ENCODE data around the gene SELENOS.
"Not testable (repeated sequence)": the region's sequence is repeated elsewhere in the genome, so short reads cannot be mapped to it uniquely, and the experiment has no call there.

Gene SELENOS

DNA sequence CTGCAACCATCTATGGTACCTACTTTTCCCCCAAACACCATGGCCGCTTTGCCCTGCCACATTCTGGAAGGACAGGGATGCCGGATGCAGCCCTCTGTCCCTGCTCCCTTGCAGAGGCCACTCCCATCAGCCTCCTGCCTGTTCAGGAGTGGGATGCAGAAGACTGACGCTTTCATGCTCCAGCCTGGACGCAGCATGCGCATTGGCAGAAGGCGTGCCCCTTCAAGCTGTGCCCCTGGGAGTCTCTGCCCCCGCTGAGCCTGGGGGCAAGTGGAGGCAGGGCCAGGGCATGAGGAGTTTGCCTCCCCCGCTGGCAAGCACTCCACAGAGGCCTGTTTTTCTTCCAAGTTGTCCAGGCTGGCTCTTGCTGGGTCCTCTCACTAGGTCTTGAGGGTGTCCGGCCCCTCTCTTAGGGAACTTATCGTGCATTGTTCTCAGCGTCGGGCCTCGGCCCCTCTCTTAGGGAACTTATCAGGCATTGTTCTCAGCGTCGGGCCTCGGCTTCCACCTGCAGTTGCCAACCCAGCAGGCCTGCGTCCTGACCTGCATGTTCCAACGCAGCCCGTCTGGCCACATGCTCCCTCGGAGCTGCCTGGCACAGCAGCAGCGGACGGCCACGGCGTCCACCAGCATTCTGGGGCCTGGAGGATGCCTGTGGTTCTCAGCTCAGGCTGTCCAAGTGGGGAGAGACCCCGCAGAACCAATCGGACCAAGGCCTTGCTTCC is 32.3 kb upstream of the SELENOS start:
- no peak for DNase-seq

DNA sequence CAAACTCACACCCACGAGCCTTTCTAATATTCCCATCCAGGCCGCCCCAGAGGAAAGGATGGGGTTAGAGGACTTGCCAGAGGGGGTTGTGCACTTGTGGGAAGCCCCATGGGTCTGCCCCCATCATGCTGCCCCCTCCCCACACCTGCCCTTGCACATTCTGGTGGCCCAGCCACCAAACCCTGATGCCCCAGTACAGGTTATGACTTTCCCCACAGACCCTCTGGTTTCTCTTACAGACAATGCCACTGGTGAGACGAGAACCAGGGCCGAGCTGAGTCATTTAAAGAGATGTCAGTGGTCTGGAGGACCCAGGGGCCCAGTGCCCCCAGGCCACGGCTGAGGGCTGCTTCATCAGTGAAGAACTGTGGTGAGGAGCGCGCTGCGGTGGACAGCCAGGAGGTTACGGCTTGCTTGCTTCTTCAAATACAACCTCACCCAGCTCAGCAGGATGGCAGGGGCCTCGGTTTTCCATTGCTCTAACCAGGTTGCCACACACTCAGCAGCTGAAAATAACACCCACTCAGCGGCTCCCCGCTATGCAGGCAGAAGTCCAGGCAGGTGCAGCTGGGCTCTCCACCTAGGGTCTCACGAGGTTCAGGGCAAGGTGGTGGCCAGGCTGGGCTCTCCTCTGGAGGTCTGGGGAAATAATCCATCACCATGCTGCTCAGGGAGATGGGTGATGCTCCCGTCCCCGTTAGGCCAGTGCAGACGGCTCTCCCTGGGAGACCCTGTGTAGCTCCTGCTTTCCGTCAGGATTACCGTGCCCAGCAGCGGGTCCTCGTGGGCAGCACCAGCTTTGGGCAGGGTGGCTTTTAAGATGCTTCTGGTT is 31.5 kb upstream of the SELENOS start:
- DNase-seq, result no peak

DNA sequence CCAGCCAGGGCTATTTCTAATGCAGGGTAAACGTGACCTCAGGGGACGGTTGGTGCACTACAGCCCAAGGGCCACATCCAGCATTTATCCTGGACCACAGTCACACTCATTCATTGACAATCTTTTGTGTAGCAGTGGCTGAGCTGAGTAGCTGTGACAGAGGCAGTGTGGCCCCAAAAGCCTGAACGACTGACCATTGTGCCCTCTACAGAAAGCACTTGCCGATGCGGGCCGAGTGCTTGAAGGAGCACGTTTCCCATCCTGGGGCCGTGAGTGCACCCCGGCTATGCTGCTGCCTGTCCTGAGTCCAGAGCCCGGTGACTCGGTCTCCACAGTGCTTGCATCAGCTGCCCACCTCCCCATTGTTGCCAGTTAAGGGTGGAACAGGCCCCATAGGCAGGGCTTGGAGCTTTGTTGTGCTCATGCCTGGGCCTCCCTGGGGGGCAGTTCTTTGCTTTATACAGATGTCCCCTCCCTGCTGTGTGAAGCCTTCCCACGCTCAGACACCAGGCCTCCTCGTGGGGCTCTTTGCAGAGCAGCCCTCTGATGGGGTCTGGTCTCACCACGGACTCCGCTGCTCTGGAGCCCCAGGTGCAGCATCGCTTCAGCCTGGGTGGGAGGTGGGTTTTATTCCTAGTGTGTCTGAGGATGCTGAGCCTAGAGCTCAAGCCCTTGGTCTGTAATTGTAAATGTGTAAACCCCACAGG is 30.8 kb upstream of the SELENOS start:
- DNase-seq, result no peak

DNA sequence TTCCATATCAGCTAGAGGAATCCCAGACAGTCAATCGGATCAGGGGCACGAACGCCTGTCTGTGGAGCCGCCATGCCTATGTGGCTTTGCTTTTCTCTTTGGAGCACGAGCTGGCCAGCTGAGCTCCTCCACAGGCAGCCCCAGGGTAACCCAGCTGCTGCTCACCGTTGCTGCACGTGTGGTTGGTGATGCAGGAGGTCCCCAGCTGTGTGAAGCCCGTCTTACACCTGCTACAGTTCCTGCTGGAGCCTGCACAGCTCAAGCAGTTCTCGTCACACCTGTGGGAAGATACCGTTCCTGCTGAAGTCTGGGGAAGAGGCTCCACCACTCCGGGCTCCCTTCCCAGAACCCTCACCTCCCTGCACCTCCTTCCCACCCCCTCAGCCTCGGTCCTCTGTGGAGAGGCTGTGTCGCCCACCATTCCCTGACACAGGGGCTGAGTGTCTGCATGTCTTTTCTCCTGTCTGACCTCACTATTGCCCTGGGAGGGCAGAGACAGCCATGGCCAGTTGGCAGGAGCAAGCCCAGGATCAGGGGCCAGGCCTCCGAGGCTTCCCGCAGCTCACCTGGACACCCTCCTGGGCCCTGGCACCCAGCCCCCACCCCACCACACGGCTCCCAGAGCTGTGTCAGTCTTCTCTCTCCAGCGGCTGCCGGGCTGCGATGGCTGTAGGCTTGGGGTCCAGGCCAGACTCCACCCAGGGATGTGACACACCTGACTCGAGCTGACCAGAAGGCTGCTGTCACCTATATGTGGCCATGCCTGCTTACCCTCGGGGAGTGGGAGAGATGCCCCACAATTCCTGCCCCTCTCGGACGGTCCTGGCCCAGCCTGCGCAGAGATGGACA is 30.0 kb upstream of the SELENOS start:
- no peak for DNase-seq

DNA sequence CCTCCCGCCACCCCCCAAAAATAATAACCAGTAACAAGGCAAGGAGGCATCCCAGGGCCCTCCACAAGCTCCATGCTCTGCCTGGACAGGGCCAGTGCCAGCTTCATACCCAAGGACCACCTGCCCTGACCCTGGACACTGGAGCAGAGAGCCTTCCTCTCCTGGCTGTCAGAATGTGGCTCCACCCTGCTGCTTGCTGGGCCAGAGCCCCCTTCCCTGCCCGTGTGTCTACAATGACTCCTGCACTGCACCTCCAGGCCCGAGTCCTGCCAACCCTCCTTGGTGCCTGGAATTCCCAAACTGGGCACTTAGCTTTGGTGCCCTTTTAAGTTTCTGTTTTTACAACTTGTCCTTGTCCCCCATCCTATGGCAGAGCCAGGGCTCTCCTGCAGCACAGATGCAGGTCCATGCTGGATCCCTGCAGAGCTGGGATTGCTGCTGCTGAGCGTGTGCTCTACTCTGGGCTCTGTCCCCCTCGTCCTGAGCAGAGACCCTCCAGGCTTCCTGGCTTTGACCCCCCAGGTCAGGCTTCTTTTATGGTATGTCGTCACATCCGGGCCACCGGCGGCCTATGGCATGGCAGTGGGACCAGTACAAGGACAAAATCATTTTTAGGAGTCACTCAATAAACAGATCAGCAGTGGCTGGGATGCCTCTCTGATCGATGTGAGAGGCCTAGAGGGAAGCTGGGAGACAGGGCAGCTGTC is 29.2 kb upstream of the SELENOS start:
- DNase-seq, result no peak

DNA sequence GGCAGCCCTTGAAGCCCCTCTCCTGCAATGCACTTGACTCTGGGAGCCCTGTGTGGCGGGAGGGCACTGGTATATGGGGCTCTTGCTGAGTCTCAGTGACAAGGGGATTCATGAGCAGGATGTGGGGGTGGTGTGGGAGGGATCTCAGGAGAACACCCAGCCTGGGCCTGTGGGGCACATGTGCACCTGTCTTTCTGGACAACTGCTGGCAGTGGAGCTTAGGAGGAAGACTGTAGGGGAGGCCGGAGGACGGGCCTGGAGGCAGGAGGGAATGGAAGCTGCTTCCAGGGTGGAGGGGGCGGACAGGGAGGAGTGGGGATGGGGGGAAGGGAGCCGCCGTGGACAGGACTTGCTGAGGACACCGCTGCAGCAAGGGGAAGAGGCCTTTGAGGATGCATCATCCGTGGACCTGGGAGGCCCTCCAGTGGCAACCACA is 28.6 kb upstream of the SELENOS start:
- no peak for DNase-seq

DNA sequence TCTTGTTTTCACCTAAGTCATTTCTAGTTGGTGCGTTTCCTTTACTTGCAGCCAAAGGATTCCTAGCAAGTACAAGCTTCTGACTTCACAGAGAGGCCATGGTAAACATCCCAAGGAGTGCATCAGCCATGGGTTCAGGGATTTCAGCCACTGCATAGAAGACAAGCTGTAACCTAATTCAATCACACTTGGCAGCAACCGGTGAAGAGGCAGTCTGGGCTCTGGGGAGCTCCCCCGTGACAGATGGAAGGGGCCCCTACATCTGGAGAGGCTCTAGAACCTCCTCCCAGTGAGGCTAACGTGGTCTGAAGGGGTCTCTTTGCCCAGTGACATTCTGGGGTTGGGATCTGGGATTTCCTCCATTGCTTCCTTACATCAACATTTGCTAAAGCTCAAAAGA is 26.1 kb upstream of the SELENOS start:
- no peak for DNase-seq

DNA sequence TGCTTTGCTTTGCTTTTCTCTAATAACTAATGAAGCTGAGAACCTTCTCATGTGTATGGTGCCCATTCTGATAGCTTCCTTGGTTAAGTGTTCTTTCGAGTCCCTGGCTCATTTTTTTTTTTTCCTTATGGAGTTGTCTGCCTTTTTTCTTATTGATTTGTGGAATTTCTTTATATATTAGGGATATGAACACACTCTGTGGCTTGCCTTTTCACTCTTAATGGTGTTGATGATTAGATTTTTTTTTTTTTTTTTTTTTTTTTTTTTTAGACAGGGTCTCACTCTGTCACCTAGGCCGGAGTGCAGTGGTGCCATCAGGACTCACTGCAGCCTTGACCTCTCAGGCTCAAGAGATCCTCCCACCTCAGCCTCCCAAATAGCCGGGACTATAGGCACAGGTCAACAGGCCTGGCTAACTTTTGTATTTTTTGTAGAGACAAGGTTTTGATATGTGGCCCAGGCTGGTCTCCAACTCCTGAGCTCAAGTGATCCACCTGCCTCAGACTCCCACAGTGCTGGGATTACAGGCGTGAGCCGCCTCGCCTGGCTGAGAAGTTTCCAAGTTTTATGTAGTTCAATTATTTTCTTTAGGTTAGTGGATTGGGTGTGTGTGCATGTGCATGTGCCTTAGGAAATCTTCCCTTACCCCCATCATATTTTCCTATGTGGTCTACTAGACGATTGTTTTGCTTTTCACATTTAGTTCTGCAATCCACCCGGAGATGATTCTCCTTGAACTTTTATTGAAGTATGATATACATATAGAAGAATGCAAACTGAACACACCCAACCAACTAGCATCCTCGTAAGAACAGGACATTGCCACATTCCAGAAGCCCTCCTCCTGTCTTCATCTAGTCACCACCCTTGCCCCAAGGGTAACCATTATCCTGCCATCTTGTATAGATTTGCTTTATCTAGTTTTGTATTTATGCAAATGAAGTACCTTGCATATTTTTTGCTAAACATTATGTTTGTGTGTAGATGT is 19.4 kb upstream of the SELENOS start:
- no peak for DNase-seq

DNA sequence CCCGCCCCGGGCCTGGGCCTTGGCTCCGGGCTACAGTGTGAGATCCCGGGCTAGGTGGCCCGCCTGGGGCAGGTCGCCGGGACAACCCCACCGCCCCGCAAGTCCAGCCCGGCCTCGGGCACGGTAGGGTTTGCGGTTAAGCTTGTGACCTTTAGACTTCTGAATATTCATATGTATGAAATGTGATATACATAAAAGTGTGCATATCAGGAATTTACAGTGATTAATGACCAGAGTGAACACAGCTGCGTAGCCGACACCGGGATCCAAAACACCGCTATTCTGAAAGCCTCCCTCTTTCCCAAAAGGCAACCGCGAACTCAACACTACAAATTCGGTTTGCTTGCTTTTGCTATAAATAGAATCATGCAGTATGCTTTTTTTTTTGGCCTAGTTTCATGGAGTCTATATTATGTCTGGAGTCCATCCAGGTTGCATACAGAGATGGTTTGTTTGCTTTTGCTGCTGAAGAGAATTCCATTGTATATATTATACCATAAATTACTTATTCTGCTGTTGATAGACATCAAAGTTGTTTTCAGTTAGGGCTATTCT is 18.4 kb upstream of the SELENOS start:
- no peak for DNase-seq

DNA sequence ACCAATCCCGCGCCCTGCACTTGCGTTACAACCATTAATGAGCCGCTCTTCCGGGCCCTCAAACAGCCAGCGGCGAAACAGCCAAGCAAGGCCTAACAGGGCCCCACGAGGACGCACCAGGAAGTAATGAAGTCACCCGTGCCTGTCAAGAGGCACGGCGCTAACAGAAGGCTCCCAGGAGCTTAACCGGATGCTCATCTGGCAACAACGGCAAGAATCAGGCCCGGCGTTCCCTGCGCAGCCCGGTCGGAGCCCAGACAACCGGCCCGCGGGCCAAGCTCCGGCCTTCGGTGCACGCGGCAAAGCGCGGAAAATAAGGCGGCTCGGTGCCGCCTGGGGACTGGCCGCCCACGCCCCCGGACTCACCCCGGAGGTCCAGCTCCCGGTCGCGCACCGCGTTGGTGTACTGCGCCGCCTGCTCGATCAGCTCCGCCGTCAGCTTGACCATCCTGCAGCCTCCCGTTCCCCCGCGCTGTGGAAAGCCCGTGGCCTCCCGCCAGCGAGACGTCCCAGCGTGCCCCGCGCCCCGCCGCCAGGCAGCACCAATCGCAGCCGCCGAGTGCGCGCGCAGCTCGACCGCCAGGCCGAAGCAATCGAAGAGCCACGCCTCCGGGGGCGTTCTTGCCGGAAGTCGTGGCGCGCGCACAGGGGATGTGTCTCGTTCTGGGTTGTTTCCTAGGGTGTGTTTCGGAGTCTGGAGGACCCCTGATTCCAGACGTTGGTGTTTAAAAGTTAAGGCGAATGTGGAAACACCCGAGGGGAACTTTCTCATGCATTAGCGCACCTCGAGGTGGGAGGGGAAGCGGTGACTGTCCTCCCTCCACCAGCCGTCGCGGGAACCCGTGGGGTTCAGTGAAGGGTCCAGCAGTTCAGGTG is 17.7 kb upstream of the SELENOS start, which contains the start of gene SNRPA1:
Gene SNRPA1 (minus strand): TSS at position 518 of the 876 bp plus-strand sequence. CDS start 70 bp downstream, at position 448.
- peak; percentile 97 to 98 for DNase-seq

DNA sequence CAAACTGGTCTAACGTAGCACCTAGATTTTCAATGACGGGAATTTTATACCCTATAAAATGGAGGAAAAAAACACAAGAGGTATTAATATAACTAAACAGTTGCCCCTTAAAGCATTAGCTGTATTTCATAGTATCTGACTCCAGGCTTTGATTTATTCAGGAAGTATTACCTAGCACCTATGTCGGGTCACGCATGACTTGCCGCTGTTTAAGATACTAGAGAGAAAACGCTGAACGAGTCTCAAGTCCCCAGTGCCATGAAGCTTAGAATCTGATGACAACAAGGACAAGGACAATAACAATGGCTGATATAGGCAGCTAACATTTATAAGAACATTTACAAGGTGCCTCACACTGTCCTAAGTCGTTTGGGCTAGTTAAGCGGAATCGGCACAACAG is 15.8 kb upstream of the SELENOS start:
- no peak for DNase-seq

DNA sequence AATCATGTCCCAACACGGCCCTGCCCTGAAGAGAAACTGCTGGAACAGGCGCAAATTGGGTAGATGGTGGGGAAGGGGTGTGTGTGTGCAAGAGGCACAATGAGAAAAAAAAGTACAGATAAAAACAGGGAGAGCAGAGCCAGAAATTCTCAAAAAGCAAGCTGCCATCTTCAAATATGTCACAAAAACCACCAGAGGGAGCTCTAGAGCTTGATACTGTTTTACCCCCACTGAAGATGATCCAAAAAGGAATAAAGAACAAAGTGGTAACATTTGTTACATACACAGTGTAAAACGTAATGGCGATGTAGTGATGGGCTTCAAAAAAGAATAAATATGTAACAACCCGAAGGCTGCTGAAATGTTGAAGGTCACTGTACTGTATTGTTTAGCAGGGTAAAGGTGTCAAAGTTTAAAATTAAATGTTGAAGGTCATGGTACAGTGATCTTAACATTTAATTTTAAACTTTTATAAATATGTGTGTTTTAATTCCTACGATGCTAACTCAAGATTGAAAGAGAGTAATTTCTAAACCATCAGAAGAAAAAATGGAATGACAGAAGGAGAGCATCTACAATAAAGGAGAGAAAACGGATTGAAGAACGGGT is 11.7 kb upstream of the SELENOS start:
- DNase-seq, result peak; percentile 11 to 29

DNA sequence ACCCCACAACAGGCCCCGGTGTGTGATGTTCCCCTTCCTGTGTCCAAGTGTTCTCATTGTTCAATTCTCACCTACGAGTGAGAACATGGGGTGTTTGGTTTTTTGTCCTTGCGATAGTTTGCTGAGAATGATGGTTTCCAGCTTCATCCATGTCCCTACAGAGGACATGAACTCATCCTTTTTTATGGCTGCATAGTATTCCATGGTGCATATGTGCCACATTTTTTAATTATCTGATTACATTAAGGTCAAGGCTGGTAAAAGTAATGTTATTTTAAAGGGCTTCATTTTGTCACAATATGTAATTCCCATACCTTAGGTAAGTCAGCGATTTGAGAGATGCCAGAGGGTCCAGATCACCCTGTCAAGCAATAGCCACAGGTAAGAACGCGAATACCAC is 10.1 kb upstream of the SELENOS start:
- not testable (repeated sequence) for DNase-seq

DNA sequence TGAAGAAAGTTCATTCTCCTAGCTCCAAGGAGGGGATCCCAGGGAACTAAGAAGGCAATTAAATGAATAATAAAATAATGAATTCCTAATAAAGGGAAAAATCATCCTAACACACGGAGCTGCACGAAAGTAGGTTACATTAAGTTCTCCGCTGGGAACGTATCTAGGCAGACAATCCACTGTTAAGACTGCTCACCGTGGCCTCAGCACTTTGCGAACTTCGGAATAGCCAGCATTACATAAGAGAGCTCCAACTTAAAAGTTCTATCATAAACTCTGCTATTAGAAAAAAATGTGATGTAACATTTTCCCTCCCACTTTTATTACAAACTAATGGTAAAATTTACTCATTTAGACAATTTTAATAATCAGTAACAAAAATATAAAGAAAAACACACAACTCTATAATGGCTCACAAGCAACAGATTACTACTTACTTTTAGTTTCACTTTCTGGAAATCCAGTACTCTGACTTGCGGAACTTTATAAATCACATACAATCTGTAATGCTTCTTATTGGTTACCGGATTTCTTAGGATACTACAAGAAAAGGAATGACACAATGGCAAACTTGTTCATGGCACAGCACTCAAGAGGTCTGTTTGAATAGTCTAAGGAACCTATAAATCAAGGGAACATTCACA is 9.3 kb upstream of the SELENOS start:
- DNase-seq, result no peak

DNA sequence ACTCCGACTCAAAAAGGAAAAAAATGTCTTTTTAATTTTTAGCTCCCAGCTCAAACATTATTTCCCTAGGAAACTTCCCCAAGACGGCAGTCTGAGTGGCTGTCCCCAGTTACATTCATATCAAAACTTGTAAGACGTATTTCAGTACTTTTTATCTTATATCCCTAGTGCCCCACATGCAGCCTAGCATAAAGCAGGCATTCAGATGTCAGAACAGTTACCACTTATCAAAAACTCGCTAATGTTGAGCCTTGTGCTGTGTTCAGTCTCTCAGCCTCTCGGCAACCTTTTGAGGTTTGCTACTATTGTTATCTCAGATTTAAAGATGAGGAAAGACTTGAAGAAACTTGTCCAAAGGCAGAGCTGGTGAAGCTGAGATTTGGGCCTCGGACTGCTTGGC is 6.6 kb upstream of the SELENOS start:
- DNase-seq, result no peak

DNA sequence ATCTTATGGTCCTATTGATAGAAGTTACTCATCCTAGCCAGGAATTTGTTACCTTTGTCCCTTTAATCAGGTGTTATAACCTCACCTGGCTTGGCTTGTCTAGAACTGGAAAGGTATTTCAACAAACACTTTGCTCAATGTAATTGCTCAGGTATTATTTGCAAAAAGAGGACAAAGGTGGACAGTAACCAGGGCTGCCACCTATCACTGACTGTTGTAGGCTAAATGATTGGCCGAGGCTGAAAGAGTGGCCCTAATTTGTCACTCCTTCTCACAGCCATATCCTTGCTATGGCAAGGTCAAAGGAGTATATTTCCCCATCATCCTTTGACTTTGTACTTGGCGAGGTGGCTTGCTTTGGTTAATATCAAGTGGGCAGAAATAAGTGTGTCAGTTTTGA is 2.7 kb upstream of the SELENOS start:
- DNase-seq, result no peak

DNA sequence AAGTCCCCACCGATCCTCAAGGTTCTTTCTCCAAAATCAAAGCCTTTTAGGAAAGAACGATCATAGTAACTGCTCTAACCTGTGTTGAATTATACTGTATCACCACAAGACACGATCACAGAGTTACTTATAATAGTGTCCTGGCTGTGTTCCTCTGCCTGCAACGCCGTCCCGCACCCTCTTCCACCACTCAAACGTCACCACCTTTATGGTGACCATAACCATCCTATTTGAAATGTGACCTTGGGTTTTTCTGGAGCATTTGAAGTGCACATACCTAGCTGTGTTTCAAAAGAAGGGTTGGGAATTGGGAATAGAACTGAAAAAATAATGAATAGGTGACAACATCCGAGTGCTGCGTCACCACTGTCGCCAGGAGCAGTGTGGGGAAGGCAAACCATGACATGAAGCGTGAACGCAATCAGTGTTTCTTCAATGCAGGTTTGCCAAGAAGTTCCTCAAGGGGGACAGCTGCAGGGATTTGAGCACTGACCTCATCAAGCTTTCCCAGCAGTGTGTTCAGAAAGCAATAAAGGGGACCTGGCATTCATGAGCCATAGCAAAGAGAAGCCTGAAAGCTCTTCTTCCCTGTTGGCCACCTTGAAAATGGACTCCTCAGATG is 769 bp upstream of the SELENOS start:
- no peak for DNase-seq
